ENCODE measurements around the gene CLCA1. TPM values are rescaled to one million over a fixed set of nuclear protein-coding genes. Genes with fewer than 3 reads are reported as not detected.

The CLCA1 gene
- total RNA-seq, 1 donor from 2014 or later = not detected

DNA sequence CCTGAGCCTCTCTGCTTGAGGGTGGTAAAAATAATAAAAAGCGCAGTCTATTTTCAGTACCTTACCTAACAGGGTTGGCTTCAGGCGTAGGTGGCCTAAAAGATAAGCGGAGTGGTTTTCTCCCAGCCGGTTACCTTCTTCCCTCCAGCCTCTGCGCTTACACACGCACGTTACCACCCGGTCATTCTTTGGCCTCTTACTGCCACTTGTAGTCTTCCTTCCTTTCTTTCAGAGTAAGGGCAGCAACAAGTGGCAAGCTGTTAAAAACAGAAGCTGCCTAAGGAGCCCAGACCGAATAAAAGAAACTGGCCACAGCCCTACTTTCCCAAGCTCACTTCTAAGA, 35.4 kb downstream of the CLCA1 start:
- no peaks in the 10 kb centered on the region for H3K27me3 ChIP-seq
- no peaks in the 10 kb centered on the region for H3K79me2 ChIP-seq (ENCODE audit: low read depth)
- peak overlapping the region; percentile 69 for H2AFZ ChIP-seq (replicated peaks)
- no peak overlapping the region for H3K27ac ChIP-seq
- no peak overlapping the region for H3K4me3 ChIP-seq
- H3K9me3 ChIP-seq (ENCODE audit: low read depth) = no peaks in the 10 kb centered on the region
- H3F3A ChIP-seq (ENCODE audit: low read depth) = peaks cover 17% of the 10 kb centered on the region
- peak overlapping the region; percentile 73 for H3K4me2 ChIP-seq
- H4K20me1 ChIP-seq (ENCODE audit: low read depth) = no peaks in the 10 kb centered on the region
- Mint-ChIP-seq H3K27ac (no peak overlapping the region), H3K36me3 (peaks cover 2% of the 10 kb centered on the region), H3K9me3 (no peaks in the 10 kb centered on the region), H3K4me1 (peaks cover 26% of the 10 kb centered on the region), H3K27me3 (ENCODE audit: insufficient read depth, low read depth) (peaks cover 4% of the 10 kb centered on the region), H3K4me3 (no peak overlapping the region)
- peak; percentile 40 for DNase-seq (ENCODE audit: low spot score)
- TF ChIP-seq, protein P1, sequence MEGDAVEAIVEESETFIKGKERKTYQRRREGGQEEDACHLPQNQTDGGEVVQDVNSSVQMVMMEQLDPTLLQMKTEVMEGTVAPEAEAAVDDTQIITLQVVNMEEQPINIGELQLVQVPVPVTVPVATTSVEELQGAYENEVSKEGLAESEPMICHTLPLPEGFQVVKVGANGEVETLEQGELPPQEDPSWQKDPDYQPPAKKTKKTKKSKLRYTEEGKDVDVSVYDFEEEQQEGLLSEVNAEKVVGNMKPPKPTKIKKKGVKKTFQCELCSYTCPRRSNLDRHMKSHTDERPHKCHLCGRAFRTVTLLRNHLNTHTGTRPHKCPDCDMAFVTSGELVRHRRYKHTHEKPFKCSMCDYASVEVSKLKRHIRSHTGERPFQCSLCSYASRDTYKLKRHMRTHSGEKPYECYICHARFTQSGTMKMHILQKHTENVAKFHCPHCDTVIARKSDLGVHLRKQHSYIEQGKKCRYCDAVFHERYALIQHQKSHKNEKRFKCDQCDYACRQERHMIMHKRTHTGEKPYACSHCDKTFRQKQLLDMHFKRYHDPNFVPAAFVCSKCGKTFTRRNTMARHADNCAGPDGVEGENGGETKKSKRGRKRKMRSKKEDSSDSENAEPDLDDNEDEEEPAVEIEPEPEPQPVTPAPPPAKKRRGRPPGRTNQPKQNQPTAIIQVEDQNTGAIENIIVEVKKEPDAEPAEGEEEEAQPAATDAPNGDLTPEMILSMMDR (IDR thresholded peaks at IDR 0.05) = no peak
- no peak for TF ChIP-seq EZH2 (IDR thresholded peaks at IDR 0.05)
- no peak for TF ChIP-seq EZH2phosphoT487 (IDR thresholded peaks at IDR 0.05)
- H3K4me1 ChIP-seq = peaks cover 14% of the 10 kb centered on the region
- H3K36me3 ChIP-seq = no peaks in the 10 kb centered on the region
- H3K9ac ChIP-seq = no peak overlapping the region

DNA sequence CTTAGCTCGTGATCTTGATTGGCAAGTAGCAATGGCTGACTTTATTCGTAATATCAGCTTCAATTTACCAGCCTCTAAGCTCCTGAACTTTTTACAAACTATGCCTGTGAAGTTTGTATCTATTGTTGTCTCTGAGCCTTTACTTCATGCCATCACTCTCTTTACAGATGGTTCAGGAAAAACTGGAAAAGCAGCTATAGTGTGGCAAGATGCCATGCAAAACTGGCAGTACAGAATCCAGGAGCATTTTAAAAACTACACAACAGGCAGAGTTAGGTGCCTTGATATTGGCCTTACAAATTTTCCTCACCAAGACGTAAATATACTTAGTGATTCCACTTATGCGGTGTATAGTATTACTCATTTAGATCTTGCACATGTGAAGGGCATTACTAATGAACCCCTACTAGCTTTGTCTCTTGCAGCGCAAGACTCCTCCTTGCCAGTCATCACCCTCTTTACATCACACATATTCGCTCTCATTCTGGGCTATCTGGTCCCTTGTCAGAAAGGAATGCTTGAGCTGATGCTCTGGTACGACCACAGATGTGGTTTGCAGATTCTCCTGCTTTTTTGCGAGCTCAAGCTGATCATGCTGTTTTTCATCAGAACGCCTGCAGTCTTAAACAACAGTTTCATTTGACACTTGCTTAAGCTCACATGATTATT, 36.3 kb downstream of the CLCA1 start:
- H3K9me3 Mint-ChIP-seq = no peaks in the 10 kb centered on the region
- Histone ChIP-seq H4K20me1 (ENCODE audit: low read depth) (no peaks in the 10 kb centered on the region), H3K4me2 (no peak overlapping the region), H3K36me3 (no peaks in the 10 kb centered on the region), H2AFZ (replicated peaks) (no peak overlapping the region), H3K9ac (no peak overlapping the region), H3K4me1 (peaks cover 14% of the 10 kb centered on the region), H3K4me3 (no peak overlapping the region), H3K9me3 (ENCODE audit: low read depth) (no peaks in the 10 kb centered on the region), H3K27me3 (no peaks in the 10 kb centered on the region), H3F3A (ENCODE audit: low read depth) (peaks cover 17% of the 10 kb centered on the region), H3K27ac (no peak overlapping the region), H3K79me2 (ENCODE audit: low read depth) (no peaks in the 10 kb centered on the region)
- TF ChIP-seq EZH2 (IDR thresholded peaks at IDR 0.05) = no peak
- TF ChIP-seq EZH2phosphoT487 (IDR thresholded peaks at IDR 0.05) = no peak
- TF ChIP-seq, protein P1 (IDR thresholded peaks at IDR 0.05) = no peak
- H3K4me1 Mint-ChIP-seq = peaks cover 26% of the 10 kb centered on the region
- no peak for DNase-seq (ENCODE audit: low spot score)
- H3K36me3 Mint-ChIP-seq = peaks cover 2% of the 10 kb centered on the region
- H3K4me3 Mint-ChIP-seq = no peak overlapping the region
- H3K27ac Mint-ChIP-seq = no peak overlapping the region
- H3K27me3 Mint-ChIP-seq (ENCODE audit: insufficient read depth, low read depth) = peaks cover 4% of the 10 kb centered on the region

DNA sequence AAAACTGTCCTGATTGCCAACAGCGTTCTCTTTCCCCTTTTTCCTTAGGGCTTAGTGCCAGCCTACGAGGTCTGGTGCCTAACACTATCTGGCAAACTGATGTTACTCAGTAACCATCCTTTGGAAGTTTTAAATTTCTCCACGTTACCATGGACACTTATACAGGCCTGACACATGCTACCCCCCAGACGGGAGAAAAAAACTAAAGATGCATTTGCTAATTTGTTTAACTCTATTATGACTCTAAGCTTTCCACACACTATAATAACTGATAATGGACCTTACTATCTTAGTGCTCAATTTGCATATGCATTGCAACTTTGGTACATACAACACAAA, 36.8 kb downstream of the CLCA1 start:
- Mint-ChIP-seq H3K27me3 (ENCODE audit: insufficient read depth, low read depth) (peaks cover 4% of the 10 kb centered on the region), H3K9me3 (no peaks in the 10 kb centered on the region), H3K4me3 (no peak overlapping the region), H3K36me3 (no peaks in the 10 kb centered on the region), H3K4me1 (peaks cover 26% of the 10 kb centered on the region), H3K27ac (no peak overlapping the region)
- H3K36me3 ChIP-seq = no peaks in the 10 kb centered on the region
- H3K9me3 ChIP-seq (ENCODE audit: low read depth) = no peaks in the 10 kb centered on the region
- no peaks in the 10 kb centered on the region for H3K27me3 ChIP-seq
- H3K4me2 ChIP-seq = no peak overlapping the region
- H3F3A ChIP-seq (ENCODE audit: low read depth) = peaks cover 17% of the 10 kb centered on the region
- H4K20me1 ChIP-seq (ENCODE audit: low read depth) = no peaks in the 10 kb centered on the region
- H3K4me3 ChIP-seq = no peak overlapping the region
- H3K27ac ChIP-seq = no peak overlapping the region
- peaks cover 14% of the 10 kb centered on the region for H3K4me1 ChIP-seq
- no peak overlapping the region for H3K9ac ChIP-seq
- DNase-seq (ENCODE audit: low spot score) = no peak
- H3K79me2 ChIP-seq (ENCODE audit: low read depth) = no peaks in the 10 kb centered on the region
- TF ChIP-seq EZH2phosphoT487 (IDR thresholded peaks at IDR 0.05) (no peak), EZH2 (IDR thresholded peaks at IDR 0.05) (no peak)
- TF ChIP-seq, protein P1 (IDR thresholded peaks at IDR 0.05) = no peak
- H2AFZ ChIP-seq (replicated peaks) = no peak overlapping the region
